HepG2 (cell line): ENCODE results near the gene POC1A. TPM values are rescaled to one million over a fixed set of nuclear protein-coding genes. Genes with fewer than 3 reads are reported as not detected.

Source experiments
- AKAP8 ChIP-seq: sonication (generic); formaldehyde crosslinking; IDR thresholded peaks from 2 replicates; pipeline ENCODE4 v1.5.1; 2020; ENCODE audit warnings: mild to moderate bottlenecking, missing genetic modification reagents
- CBX5 ChIP-seq: sonication (generic); formaldehyde crosslinking; IDR thresholded peaks from 2 replicates; pipeline ENCODE4 v1.4.0; 2020; ENCODE audit warnings: missing genetic modification reagents, borderline replicate concordance
- EZH2 ChIP-seq: conservative IDR thresholded peaks from 2 replicates; pipeline ENCODE4 v1.6.1; 2012; ENCODE audit warnings: mild to moderate bottlenecking, low read depth, low read length, moderate library complexity
- HNRNPLL ChIP-seq: fragments of 200-400 bp; formaldehyde crosslinking; IDR thresholded peaks from 2 replicates; pipeline ENCODE4 v1.6.1; 2017; ENCODE audit warnings: mild to moderate bottlenecking, low read depth, low read length; ENCODE audit not compliant: poor library complexity, severe bottlenecking
- KDM5B ChIP-seq: sonication (generic); formaldehyde crosslinking; IDR thresholded peaks from 2 replicates; pipeline ENCODE4 v1.4.0; 2020; ENCODE audit warnings: missing genetic modification reagents, mild to moderate bottlenecking, borderline replicate concordance
- MTF1 ChIP-seq: sonication (generic); formaldehyde crosslinking; IDR thresholded peaks from 2 replicates; pipeline ENCODE4 v1.5.0; 2020; ENCODE audit warnings: missing genetic modification reagents
- MTF2 ChIP-seq: sonication (generic); formaldehyde crosslinking; IDR thresholded peaks from 2 replicates; pipeline ENCODE4 v1.5.0; 2020; ENCODE audit warnings: missing genetic modification reagents, borderline replicate concordance
- RBFOX2 ChIP-seq: fragments of 200-400 bp; formaldehyde crosslinking; IDR thresholded peaks from 2 replicates; pipeline ENCODE4 v1.6.1; 2017; ENCODE audit warnings: low read depth, mild to moderate bottlenecking, low read length
- RFX1 ChIP-seq: fragments of 450-650 bp; IDR thresholded peaks from 2 replicates; pipeline ENCODE4 v1.6.1; 2017
- SMARCE1 ChIP-seq: fragments of 450-650 bp; IDR thresholded peaks from 2 replicates; pipeline ENCODE4 v1.6.1; 2017; ENCODE audit warnings: borderline replicate concordance
- ZNF256 ChIP-seq: sonication (generic); formaldehyde crosslinking; conservative IDR thresholded peaks from 2 replicates; pipeline ENCODE4 v1.4.0; 2020; ENCODE audit warnings: missing genetic modification reagents
- ZNF292 ChIP-seq: sonication (generic); formaldehyde crosslinking; IDR thresholded peaks from 2 replicates; pipeline ENCODE4 v1.8.1; 2022; ENCODE audit warnings: mild to moderate bottlenecking, low read depth, missing genetic modification reagents, borderline replicate concordance
- ZNF619 ChIP-seq: sonication (generic); formaldehyde crosslinking; IDR thresholded peaks from 2 replicates; pipeline ENCODE4 v1.4.0; 2020; ENCODE audit warnings: mild to moderate bottlenecking, missing genetic modification reagents
- ZNF687 ChIP-seq: sonication (generic); formaldehyde crosslinking; IDR thresholded peaks from 2 replicates; pipeline ENCODE4 v1.5.1; 2020; ENCODE audit warnings: mild to moderate bottlenecking, missing genetic modification reagents, moderate library complexity
- ZSCAN20 ChIP-seq: sonication (generic); formaldehyde crosslinking; IDR thresholded peaks from 2 replicates; pipeline ENCODE4 v1.4.0; 2020; ENCODE audit warnings: missing genetic modification reagents, mild to moderate bottlenecking, borderline replicate concordance
- polyA plus RNA-seq, 8 experiments: library from polyadenylated mRNA; depleted of rRNA in 3 of 8; stranded (reverse) in 7 of 8; unstranded in 1 of 8; fragments of >200 nt; fragmentation: Illumina TruSeq in 4 of 8; extraction: Trizol in 4 of 8; gene quantifications; 2 replicates each; pipeline versions ENCODE4 v1.2.1 to v1.2.3, GENCODE V29; 2011 to 2016; ENCODE audit warnings: low read depth in 4 of 8, missing spikeins in 1 of 8, mixed read lengths in 1 of 8; ENCODE audit not compliant: insufficient read depth in 1 of 8
- total RNA-seq, 5 experiments: library from RNA; depleted of rRNA; stranded (reverse); fragments of >200 nt; fragmentation: Illumina TruSeq; extraction: Trizol; gene quantifications; 2 replicates each; pipeline ENCODE4 v1.2.3, GENCODE V29; 2016; ENCODE audit warnings: low read depth in 1 of 5
- TF ChIP-seq, protein P1 (sequence below): IDR thresholded peaks from 2 replicates; pipeline ENCODE4 v1.6.1; 2016; ENCODE audit warnings: mild to moderate bottlenecking
- TF ChIP-seq, protein P2 (sequence below): sonication (generic); formaldehyde crosslinking; IDR thresholded peaks from 2 replicates; pipeline ENCODE4 v1.4.0; 2020; ENCODE audit warnings: mild to moderate bottlenecking, missing genetic modification reagents
- TF ChIP-seq, protein P3 (sequence below): sonication (generic); formaldehyde crosslinking; IDR thresholded peaks from 2 replicates; pipeline ENCODE4 v1.4.0; 2020; ENCODE audit warnings: missing genetic modification reagents, mild to moderate bottlenecking, borderline replicate concordance

POC1A gene
- total and polyA plus RNA-seq, 2 of the 13 experiments (the other 11 are each of a cell fraction or from before 2014, with no cell fraction given) = 14.6 to 20.0 TPM

DNA sequence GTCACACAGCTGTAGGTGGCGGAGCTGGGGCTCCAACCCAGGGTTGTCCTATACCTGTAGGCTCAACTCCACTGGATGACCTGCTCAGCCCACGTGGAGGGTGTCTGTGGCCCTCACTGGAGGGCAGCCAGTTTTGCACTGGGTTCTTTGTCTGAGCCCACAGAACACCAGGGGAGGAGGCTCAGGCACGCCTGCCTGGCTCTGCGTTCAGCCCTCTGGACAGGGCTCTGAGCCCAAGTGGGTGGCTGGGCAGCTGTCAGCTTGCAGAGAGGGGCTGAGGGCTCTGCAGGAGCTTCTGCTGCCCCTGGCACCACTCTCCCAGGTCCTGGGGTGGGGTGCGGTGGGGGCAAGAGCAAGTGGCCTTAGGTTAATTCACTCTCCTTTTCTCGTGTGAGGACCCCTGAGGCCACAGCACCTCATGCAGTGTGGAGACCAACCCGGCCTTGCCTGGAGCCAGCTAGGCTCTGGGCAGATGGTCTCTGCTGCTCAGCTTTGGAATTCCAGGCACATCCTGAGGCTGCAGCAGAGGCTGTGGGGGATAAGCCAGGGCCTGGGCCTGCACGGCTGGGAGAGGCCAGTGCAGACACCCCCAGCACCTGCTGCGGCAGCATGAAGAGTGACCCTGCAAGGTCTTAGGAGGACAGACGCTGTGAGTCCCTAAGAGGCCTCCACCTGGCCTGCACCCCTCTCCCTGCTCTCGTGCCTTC lies 121.4 kb downstream of the POC1A start (continued):
- TF ChIP-seq ZNF687 (CRISPR knock-in tag) (peak; percentile 61), ZNF256 (0 out of 2 replicates have a peak, but pooled peaks have one; percentile 52), ZSCAN20 (CRISPR knock-in tag) (no peak; the same call in 1 of the 2 replicates), ZNF619 (CRISPR knock-in tag) (peak; percentile 40; the same call in 1 of the 2 replicates), MTF2 (CRISPR knock-in tag) (0 out of 2 replicates have a peak, but pooled peaks have one; percentile 27), AKAP8 (CRISPR knock-in tag) (no peak), RFX1 (no peak), HNRNPLL (peak; percentile 35), EZH2 (no peak), RBFOX2 (no peak), ZNF292 (0 out of 2 replicates have a peak, but pooled peaks have one; percentile 7), CBX5 (CRISPR knock-in tag) (no peak), KDM5B (0 out of 2 replicates have a peak, but pooled peaks have one; percentile 9), MTF1 (CRISPR knock-in tag) (no peak), SMARCE1 (no peak)
- TF ChIP-seq, protein P1, sequence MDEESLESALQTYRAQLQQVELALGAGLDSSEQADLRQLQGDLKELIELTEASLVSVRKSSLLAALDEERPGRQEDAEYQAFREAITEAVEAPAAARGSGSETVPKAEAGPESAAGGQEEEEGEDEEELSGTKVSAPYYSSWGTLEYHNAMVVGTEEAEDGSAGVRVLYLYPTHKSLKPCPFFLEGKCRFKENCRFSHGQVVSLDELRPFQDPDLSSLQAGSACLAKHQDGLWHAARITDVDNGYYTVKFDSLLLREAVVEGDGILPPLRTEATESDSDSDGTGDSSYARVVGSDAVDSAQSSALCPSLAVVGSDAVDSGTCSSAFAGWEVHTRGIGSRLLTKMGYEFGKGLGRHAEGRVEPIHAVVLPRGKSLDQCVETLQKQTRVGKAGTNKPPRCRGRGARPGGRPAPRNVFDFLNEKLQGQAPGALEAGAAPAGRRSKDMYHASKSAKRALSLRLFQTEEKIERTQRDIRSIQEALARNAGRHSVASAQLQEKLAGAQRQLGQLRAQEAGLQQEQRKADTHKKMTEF (CRISPR knock-in tag) = no peak
- TF ChIP-seq, protein P2, sequence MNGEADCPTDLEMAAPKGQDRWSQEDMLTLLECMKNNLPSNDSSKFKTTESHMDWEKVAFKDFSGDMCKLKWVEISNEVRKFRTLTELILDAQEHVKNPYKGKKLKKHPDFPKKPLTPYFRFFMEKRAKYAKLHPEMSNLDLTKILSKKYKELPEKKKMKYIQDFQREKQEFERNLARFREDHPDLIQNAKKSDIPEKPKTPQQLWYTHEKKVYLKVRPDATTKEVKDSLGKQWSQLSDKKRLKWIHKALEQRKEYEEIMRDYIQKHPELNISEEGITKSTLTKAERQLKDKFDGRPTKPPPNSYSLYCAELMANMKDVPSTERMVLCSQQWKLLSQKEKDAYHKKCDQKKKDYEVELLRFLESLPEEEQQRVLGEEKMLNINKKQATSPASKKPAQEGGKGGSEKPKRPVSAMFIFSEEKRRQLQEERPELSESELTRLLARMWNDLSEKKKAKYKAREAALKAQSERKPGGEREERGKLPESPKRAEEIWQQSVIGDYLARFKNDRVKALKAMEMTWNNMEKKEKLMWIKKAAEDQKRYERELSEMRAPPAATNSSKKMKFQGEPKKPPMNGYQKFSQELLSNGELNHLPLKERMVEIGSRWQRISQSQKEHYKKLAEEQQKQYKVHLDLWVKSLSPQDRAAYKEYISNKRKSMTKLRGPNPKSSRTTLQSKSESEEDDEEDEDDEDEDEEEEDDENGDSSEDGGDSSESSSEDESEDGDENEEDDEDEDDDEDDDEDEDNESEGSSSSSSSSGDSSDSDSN = peak; percentile 35; the same call in 1 of the 2 replicates
- TF ChIP-seq, protein P3, sequence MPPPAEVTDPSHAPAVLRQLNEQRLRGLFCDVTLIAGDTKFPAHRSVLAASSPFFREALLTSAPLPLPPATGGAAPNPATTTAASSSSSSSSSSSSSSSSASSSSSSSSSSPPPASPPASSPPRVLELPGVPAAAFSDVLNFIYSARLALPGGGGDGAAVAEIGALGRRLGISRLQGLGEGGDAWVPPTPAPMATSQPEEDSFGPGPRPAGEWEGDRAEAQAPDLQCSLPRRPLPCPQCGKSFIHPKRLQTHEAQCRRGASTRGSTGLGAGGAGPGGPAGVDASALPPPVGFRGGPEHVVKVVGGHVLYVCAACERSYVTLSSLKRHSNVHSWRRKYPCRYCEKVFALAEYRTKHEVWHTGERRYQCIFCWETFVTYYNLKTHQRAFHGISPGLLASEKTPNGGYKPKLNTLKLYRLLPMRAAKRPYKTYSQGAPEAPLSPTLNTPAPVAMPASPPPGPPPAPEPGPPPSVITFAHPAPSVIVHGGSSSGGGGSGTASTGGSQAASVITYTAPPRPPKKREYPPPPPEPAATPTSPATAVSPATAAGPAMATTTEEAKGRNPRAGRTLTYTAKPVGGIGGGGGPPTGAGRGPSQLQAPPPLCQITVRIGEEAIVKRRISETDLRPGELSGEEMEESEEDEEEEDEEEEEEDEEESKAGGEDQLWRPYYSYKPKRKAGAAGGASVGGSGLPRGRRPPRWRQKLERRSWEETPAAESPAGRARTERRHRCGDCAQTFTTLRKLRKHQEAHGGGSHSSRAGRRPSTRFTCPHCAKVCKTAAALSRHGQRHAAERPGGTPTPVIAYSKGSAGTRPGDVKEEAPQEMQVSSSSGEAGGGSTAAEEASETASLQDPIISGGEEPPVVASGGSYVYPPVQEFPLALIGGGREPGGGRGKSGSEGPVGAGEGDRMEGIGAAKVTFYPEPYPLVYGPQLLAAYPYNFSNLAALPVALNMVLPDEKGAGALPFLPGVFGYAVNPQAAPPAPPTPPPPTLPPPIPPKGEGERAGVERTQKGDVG = no peak
